ENCODE measurements around the gene TBXAS1.

GRCh38 chr7:139827042-139827441, 2.0 kb upstream of the TBXAS1 start:
- TF ChIP-seq CTCF (conservative IDR thresholded peaks at IDR 0.05) (no peak), EZH2 (IDR thresholded peaks at IDR 0.05; ENCODE audit: low read depth) (no peak)
